MM.1S (cell line): ENCODE results near the gene PDE6A.
"Not testable (repeated sequence)": the region's sequence is repeated elsewhere in the genome, so short reads cannot be mapped to it uniquely, and the experiment has no call there.

ENCODE experiments used
- DNase-seq: peaks from one replicate; pipeline ENCODE4 v3.0.0-alpha.2; 2015
- H2AFZ ChIP-seq: fragments of 300-600 bp; sonication (generic); 2 replicates; pipeline ENCODE4 v1.6.0; 2016; ENCODE audit warnings: antibody characterized with exemption, low read length
- H3F3A ChIP-seq: fragments of 300-600 bp; sonication (generic); 2 replicates; pipeline ENCODE4 v1.6.1; 2016; ENCODE audit warnings: mild to moderate bottlenecking, antibody characterized with exemption, low read length, moderate library complexity, mixed read lengths; ENCODE audit not compliant: insufficient read depth
- H3K27ac ChIP-seq: fragments of 300-600 bp; sonication (generic); 2 replicates; pipeline ENCODE4 v1.5.1; 2016; ENCODE audit warnings: mild to moderate bottlenecking, low read length
- H3K27me3 ChIP-seq: fragments of 300-600 bp; sonication (generic); replicated peaks from 2 replicates; pipeline ENCODE4 v1.6.0; 2016; ENCODE audit warnings: low read length; ENCODE audit not compliant: insufficient read depth
- H3K36me3 ChIP-seq: fragments of 300-600 bp; sonication (generic); replicated peaks from 2 replicates; pipeline ENCODE4 v1.6.1; 2016; ENCODE audit warnings: mild to moderate bottlenecking, low read length, mixed read lengths; ENCODE audit not compliant: insufficient read depth
- H3K4me1 ChIP-seq: fragments of 300-600 bp; sonication (generic); 2 replicates; pipeline ENCODE4 v1.6.1; 2016; ENCODE audit warnings: low read length, mixed read lengths
- H3K4me2 ChIP-seq: fragments of 300-600 bp; sonication (generic); 2 replicates; pipeline ENCODE4 v1.6.0; 2016; ENCODE audit warnings: low read depth, low read length
- H3K4me3 ChIP-seq: fragments of 300-600 bp; sonication (generic); 2 replicates; pipeline ENCODE4 v1.5.1; 2016; ENCODE audit warnings: low read length, mixed read lengths
- H3K79me2 ChIP-seq: fragments of 300-600 bp; sonication (generic); 2 replicates; pipeline ENCODE4 v1.6.1; 2016; ENCODE audit warnings: mixed run types, low read length, mixed read lengths
- H3K9ac ChIP-seq: fragments of 300-600 bp; sonication (generic); 2 replicates; pipeline ENCODE4 v1.6.1; 2016; ENCODE audit warnings: low read length, mixed read lengths
- H3K9me2 ChIP-seq: fragments of 300-600 bp; sonication (generic); replicated peaks from 2 replicates; pipeline ENCODE4 v1.6.1; 2016; ENCODE audit warnings: mild to moderate bottlenecking, low read length, mixed read lengths; ENCODE audit not compliant: insufficient read depth
- H3K9me3 ChIP-seq: fragments of 300-600 bp; sonication (generic); replicated peaks from 2 replicates; pipeline ENCODE4 v1.6.1; 2016; ENCODE audit warnings: mild to moderate bottlenecking, low read length, mixed read lengths; ENCODE audit not compliant: insufficient read depth
- H4K20me1 ChIP-seq: fragments of 300-600 bp; sonication (generic); 2 replicates; pipeline ENCODE4 v1.6.1; 2016; ENCODE audit warnings: mild to moderate bottlenecking, low read length, moderate library complexity, mixed read lengths; ENCODE audit not compliant: insufficient read depth
- EZH2 ChIP-seq: fragments of 300-600 bp; sonication (generic); optimal IDR thresholded peaks from 2 replicates; pipeline ENCODE3; 2017; ENCODE audit warnings: low read depth, mild to moderate bottlenecking, antibody characterized with exemption, low read length, mixed read lengths
- EZH2phosphoT487 ChIP-seq: fragments of 300-600 bp; sonication (generic); IDR thresholded peaks from 2 replicates; pipeline ENCODE4 v1.6.1; 2018; ENCODE audit warnings: antibody characterized with exemption, low read length
- TF ChIP-seq, protein P1 (sequence below): fragments of 300-600 bp; sonication (generic); IDR thresholded peaks from 2 replicates; pipeline ENCODE4 v1.5.1; 2016; ENCODE audit warnings: antibody characterized with exemption, low read length, mixed read lengths

Gene PDE6A

DNA sequence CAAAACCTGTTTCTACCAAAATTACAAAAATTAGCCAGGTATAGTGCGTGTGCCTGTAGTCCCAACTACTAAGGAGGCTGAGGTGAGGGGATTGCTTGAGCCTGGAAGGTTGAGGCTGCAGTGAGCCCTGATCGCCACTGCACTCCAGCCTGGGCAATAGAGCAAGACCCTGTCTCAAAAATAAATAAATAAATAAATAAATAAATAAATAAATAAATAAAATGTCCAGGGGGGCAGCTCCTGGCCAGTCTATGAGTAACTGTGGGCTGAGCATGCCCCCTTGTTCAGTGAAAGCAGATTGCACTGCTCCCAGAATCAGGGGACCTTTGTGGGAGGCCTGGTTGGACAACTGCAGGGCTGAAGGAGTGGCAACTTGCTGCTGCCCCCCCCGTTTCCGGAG is 62.7 kb downstream of the PDE6A start:
- H3K4me1 ChIP-seq: no peaks in the 10 kb centered on the region
- no peaks in the 10 kb centered on the region for H3K79me2 ChIP-seq
- H3K9ac ChIP-seq: no peak overlapping the region
- H3F3A ChIP-seq: no peaks in the 10 kb centered on the region
- no peak overlapping the region for H3K27ac ChIP-seq
- no peaks in the 10 kb centered on the region for H3K9me2 ChIP-seq
- H4K20me1 ChIP-seq: no peaks in the 10 kb centered on the region
- H3K4me2 ChIP-seq: no peak overlapping the region
- no peak overlapping the region for H3K4me3 ChIP-seq
- no peaks in the 10 kb centered on the region for H3K36me3 ChIP-seq
- no peaks in the 10 kb centered on the region for H3K9me3 ChIP-seq
- no peak for DNase-seq
- H3K27me3 ChIP-seq: no peaks in the 10 kb centered on the region
- no peak overlapping the region for H2AFZ ChIP-seq
- no peak for TF ChIP-seq EZH2
- TF ChIP-seq, protein P1, sequence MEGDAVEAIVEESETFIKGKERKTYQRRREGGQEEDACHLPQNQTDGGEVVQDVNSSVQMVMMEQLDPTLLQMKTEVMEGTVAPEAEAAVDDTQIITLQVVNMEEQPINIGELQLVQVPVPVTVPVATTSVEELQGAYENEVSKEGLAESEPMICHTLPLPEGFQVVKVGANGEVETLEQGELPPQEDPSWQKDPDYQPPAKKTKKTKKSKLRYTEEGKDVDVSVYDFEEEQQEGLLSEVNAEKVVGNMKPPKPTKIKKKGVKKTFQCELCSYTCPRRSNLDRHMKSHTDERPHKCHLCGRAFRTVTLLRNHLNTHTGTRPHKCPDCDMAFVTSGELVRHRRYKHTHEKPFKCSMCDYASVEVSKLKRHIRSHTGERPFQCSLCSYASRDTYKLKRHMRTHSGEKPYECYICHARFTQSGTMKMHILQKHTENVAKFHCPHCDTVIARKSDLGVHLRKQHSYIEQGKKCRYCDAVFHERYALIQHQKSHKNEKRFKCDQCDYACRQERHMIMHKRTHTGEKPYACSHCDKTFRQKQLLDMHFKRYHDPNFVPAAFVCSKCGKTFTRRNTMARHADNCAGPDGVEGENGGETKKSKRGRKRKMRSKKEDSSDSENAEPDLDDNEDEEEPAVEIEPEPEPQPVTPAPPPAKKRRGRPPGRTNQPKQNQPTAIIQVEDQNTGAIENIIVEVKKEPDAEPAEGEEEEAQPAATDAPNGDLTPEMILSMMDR: no peak
- no peak for TF ChIP-seq EZH2phosphoT487

- no peak overlapping the region for H3K9ac ChIP-seq
- H3K4me1 ChIP-seq: no peaks in the 10 kb centered on the region
- H3K27ac ChIP-seq: no peak overlapping the region
- no peaks in the 10 kb centered on the region for H3F3A ChIP-seq
- H3K79me2 ChIP-seq: no peaks in the 10 kb centered on the region
- no peaks in the 10 kb centered on the region for H4K20me1 ChIP-seq
- no peaks in the 10 kb centered on the region for H3K27me3 ChIP-seq
- DNase-seq: no peak
- H3K9me3 ChIP-seq: no peaks in the 10 kb centered on the region
- TF ChIP-seq, protein P1: no peak
- TF ChIP-seq EZH2phosphoT487 (no peak), EZH2 (no peak)
- no peaks in the 10 kb centered on the region for H3K9me2 ChIP-seq
- no peak overlapping the region for H3K4me3 ChIP-seq
- no peak overlapping the region for H2AFZ ChIP-seq
- no peak overlapping the region for H3K4me2 ChIP-seq
- no peaks in the 10 kb centered on the region for H3K36me3 ChIP-seq
Measured at GRCh38 chr5:149881069-149881622, 63.4 kb downstream of the PDE6A start.

GRCh38 chr5:149879593-149879992 is 65.0 kb downstream of the PDE6A start:
- not testable (repeated sequence) for H3K9me3 ChIP-seq, H3K36me3 ChIP-seq, H3K27ac ChIP-seq, H3K9ac ChIP-seq, DNase-seq, H3K79me2 ChIP-seq, H4K20me1 ChIP-seq, H3K4me3 ChIP-seq, H3K4me1 ChIP-seq, H3K4me2 ChIP-seq, H2AFZ ChIP-seq, H3K27me3 ChIP-seq, H3K9me2 ChIP-seq, H3F3A ChIP-seq

- no peak overlapping the region for H3K4me2 ChIP-seq
- H3K36me3 ChIP-seq: no peaks in the 10 kb centered on the region
- H3F3A ChIP-seq: no peaks in the 10 kb centered on the region
- H3K9me3 ChIP-seq: no peaks in the 10 kb centered on the region
- no peak for DNase-seq
- H3K4me3 ChIP-seq: no peak overlapping the region
- H3K79me2 ChIP-seq: no peaks in the 10 kb centered on the region
- no peaks in the 10 kb centered on the region for H3K9me2 ChIP-seq
- TF ChIP-seq EZH2 (no peak), EZH2phosphoT487 (no peak)
- TF ChIP-seq, protein P1: no peak
- H3K27ac ChIP-seq: no peak overlapping the region
- H3K9ac ChIP-seq: no peak overlapping the region
- H4K20me1 ChIP-seq: no peaks in the 10 kb centered on the region
- no peaks in the 10 kb centered on the region for H3K27me3 ChIP-seq
- H3K4me1 ChIP-seq: no peaks in the 10 kb centered on the region
- no peak overlapping the region for H2AFZ ChIP-seq
Measured at GRCh38 chr5:149878371-149878770, 66.2 kb downstream of the PDE6A start.
